DOHH2 (cell line): ENCODE data around the gene SLC25A41.

Source experiments
- H3F3A ChIP-seq: fragments of 200-600 bp; sonication (generic), shearing (Covaris generic); 2 replicates; pipeline ENCODE4 v1.6.0; 2016; ENCODE audit warnings: antibody characterized with exemption, mild to moderate bottlenecking; ENCODE audit not compliant: control insufficient read depth, insufficient read depth
- H3K27ac ChIP-seq: fragments of 200-600 bp; sonication (generic); 2 replicates; pipeline ENCODE4 v1.5.1; 2014; ENCODE audit warnings: low read depth, mild to moderate bottlenecking, low read length, moderate library complexity
- H3K27me3 ChIP-seq: fragments of 200-600 bp; sonication (generic); 2 replicates; pipeline ENCODE4 v1.6.1; 2014; ENCODE audit warnings: mild to moderate bottlenecking, low read length, mixed read lengths; ENCODE audit not compliant: control insufficient read depth
- H3K36me3 ChIP-seq: fragments of 200-600 bp; sonication (generic); 2 replicates; pipeline ENCODE4 v1.6.1; 2014; ENCODE audit warnings: mild to moderate bottlenecking, low read length, moderate library complexity, mixed read lengths; ENCODE audit not compliant: control insufficient read depth
- H3K4me1 ChIP-seq: fragments of 200-600 bp; sonication (generic); 2 replicates; pipeline ENCODE4 v1.6.1; 2014; ENCODE audit warnings: mild to moderate bottlenecking, low read length, mixed read lengths; ENCODE audit not compliant: control insufficient read depth
- H3K4me2 ChIP-seq: fragments of 200-600 bp; sonication (generic); 2 replicates; pipeline ENCODE4 v1.6.0; 2014; ENCODE audit warnings: mild to moderate bottlenecking, low read length, moderate library complexity
- H3K4me3 ChIP-seq: fragments of 200-600 bp; sonication (generic); 2 replicates; pipeline ENCODE4 v1.5.1; 2014; ENCODE audit warnings: mild to moderate bottlenecking, low read length, mixed read lengths
- H3K79me2 ChIP-seq: fragments of 200-600 bp; sonication (generic); 2 replicates; pipeline ENCODE4 v1.6.1; 2014; ENCODE audit warnings: mild to moderate bottlenecking, low read length, mixed read lengths; ENCODE audit not compliant: control insufficient read depth
- H3K9me2 ChIP-seq: fragments of 200-600 bp; sonication (generic); replicated peaks from 2 replicates; pipeline ENCODE4 v1.6.1; 2014; ENCODE audit warnings: mild to moderate bottlenecking, low read length, mixed read lengths; ENCODE audit not compliant: control insufficient read depth
- H3K9me3 ChIP-seq: fragments of 200-600 bp; sonication (generic); 2 replicates; pipeline ENCODE4 v1.6.1; 2014; ENCODE audit warnings: antibody characterized with exemption, low read length, mixed read lengths; ENCODE audit not compliant: control insufficient read depth, insufficient read depth
- H4K20me1 ChIP-seq: fragments of 200-600 bp; sonication (generic); 2 replicates; pipeline ENCODE4 v1.6.0; 2014; ENCODE audit warnings: low read depth, mild to moderate bottlenecking, antibody characterized with exemption, low read length, moderate library complexity; ENCODE audit not compliant: control insufficient read depth, insufficient read depth
- CTCF ChIP-seq: fragments of 200-600 bp; sonication (generic); IDR thresholded peaks from one replicate; pipeline ENCODE4 v1.5.1; 2014; ENCODE audit warnings: antibody characterized with exemption, mild to moderate bottlenecking, low read depth, low read length; ENCODE audit not compliant: poor library complexity, severe bottlenecking
- EZH2phosphoT487 ChIP-seq: fragments of 200-600 bp; sonication (generic); IDR thresholded peaks from 2 replicates; pipeline ENCODE4 v1.6.1; 2017; ENCODE audit warnings: borderline replicate concordance, mild to moderate bottlenecking, antibody characterized with exemption, low read length, moderate library complexity, mixed read lengths

SLC25A41 gene

GRCh38 chr19:6414793-6415590, 18.6 kb downstream of the SLC25A41 start:
- no peak overlapping the region for H3K27ac ChIP-seq
- H4K20me1 ChIP-seq = peaks cover 5% of the 10 kb centered on the region; the same call in 1 of the 2 replicates
- peaks cover 69% of the 10 kb centered on the region for H3K36me3 ChIP-seq

GRCh38 chr19:6413721-6414643, 19.6 kb downstream of the SLC25A41 start:
- no peak overlapping the region for H3K4me2 ChIP-seq
- TF ChIP-seq EZH2phosphoT487 (no peak), CTCF (no peak)
- H3K27me3 ChIP-seq = no peaks in the 10 kb centered on the region
- peaks cover 11% of the 10 kb centered on the region for H3F3A ChIP-seq
- no peaks in the 10 kb centered on the region for H4K20me1 ChIP-seq
- no peaks in the 10 kb centered on the region for H3K4me1 ChIP-seq
- H3K27ac ChIP-seq = no peak overlapping the region
- H3K4me3 ChIP-seq = no peak overlapping the region
- peaks cover 59% of the 10 kb centered on the region for H3K36me3 ChIP-seq
- H3K9me2 ChIP-seq = no peaks in the 10 kb centered on the region
- no peaks in the 10 kb centered on the region for H3K9me3 ChIP-seq
- H3K79me2 ChIP-seq = peaks cover under 1% of the 10 kb centered on the region

More at GRCh38 chr19:6414793-6415590, 18.6 kb downstream of the SLC25A41 start:
- Histone ChIP-seq H3K4me2 (no peak overlapping the region), H3K4me3 (no peak overlapping the region), H3K79me2 (peaks cover 11% of the 10 kb centered on the region), H3K4me1 (no peaks in the 10 kb centered on the region), H3K27me3 (no peaks in the 10 kb centered on the region), H3K9me3 (no peaks in the 10 kb centered on the region), H3K9me2 (no peaks in the 10 kb centered on the region), H3F3A (peaks cover 11% of the 10 kb centered on the region)
- TF ChIP-seq EZH2phosphoT487 = no peak
- no peak for TF ChIP-seq CTCF

GRCh38 chr19:6413291-6413690, 20.3 kb downstream of the SLC25A41 start:
- no peaks in the 10 kb centered on the region for H4K20me1 ChIP-seq
- no peak overlapping the region for H3K4me3 ChIP-seq
- peaks cover 11% of the 10 kb centered on the region for H3F3A ChIP-seq
- peaks cover 52% of the 10 kb centered on the region for H3K36me3 ChIP-seq
- H3K79me2 ChIP-seq = no peaks in the 10 kb centered on the region
- no peaks in the 10 kb centered on the region for H3K9me3 ChIP-seq
- TF ChIP-seq EZH2phosphoT487 (no peak), CTCF (no peak)
- no peaks in the 10 kb centered on the region for H3K27me3 ChIP-seq
- no peaks in the 10 kb centered on the region for H3K9me2 ChIP-seq
- H3K4me1 ChIP-seq = no peaks in the 10 kb centered on the region
- H3K27ac ChIP-seq = no peak overlapping the region
- no peak overlapping the region for H3K4me2 ChIP-seq
